ENCODE measurements around the gene STX8.
"Not testable (repeated sequence)": the region's sequence is repeated elsewhere in the genome, so short reads cannot be mapped to it uniquely, and the experiment has no call there.

STX8 gene

DNA sequence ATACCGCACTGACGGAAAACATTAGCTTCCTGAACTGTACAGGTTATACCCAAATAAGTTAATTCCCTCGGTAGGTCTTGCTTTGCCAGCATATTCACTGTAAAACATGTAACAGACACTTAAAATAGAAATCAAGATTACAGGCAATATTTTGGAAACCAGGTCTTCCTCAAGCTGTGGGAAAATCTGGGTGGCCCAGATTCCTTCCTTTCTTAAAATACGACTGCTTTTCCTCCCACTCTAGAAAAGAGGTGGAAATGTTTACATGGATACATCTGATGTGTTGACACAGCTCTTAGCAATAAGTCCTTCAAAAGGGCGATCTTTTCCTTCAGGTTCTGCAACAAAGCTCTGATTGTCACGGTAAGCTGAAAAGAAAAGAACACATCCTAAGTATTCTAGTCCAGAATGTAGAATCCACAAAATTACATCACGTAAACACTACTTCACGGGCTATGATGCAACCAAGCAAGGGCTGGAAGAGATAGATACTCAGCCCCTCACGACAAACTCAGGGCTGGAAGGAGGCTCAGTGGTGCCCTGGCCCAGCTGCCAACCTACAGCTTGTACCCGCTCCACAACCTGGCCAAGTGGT, 18.4 kb downstream of the STX8 start:
- DNase-seq (ENCODE audit: low read depth in 2 of 2) = no peak

DNA sequence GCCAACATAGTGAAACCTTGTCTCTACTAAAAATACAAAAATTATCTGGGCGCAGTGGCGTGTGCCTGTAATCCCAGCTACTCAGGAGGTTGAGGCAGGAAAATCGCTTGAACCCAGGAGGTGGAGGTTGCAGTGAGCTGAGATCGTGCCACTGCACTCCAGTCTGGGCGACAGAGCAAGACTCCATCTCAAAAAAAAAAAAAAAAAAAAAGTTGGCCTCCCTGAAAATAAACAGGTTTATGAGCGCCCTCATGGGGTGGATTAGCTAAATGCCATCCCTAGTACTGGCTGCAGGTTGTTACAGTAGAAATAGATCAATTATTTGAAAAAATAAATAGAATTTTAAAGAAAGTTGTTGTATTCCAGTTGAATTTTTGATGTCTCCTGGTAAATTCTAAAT, 20.9 kb downstream of the STX8 start:
- DNase-seq (ENCODE audit: low read depth in 2 of 2) = not testable (repeated sequence)

DNA sequence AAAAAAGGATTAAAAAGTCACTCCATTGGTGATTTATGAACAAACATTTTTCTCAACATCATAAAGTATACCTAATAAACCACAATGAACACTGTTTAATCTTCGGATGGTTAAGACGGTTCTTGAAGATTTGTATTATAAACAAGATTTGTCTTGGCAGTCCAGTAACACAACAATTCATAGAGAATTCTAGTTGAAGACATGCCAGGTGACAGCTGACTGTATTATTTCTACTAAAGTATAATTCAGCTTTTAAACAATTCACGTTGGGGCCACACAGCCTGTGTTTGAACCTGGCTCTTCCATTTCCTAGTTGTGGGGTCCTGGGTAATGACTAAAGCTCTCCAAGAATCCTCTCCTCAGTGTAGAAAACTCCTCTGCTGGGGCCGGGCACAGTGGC, 22.0 kb downstream of the STX8 start:
- DNase-seq (ENCODE audit: low read depth in 2 of 2) = no peak

DNA sequence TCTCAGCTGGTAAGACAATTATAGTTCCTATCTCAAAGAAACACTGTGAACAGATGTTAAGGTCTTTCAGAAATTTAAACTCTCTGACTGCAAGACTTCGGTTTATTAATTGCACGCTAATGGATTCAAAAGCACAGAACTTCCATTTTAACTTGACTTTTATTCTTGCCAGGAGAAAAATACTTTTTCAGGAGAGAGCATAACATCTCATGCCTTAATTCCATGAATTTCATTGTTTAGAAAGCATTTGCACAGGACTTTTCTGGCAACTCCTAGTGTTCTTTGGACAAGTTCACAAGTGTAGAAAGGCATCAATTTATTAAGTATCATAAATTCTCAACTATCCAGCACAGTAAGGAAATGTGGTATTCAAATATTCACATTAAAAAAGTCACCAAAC, 22.4 kb downstream of the STX8 start:
- no peak for DNase-seq (ENCODE audit: low read depth in 2 of 2)

DNA sequence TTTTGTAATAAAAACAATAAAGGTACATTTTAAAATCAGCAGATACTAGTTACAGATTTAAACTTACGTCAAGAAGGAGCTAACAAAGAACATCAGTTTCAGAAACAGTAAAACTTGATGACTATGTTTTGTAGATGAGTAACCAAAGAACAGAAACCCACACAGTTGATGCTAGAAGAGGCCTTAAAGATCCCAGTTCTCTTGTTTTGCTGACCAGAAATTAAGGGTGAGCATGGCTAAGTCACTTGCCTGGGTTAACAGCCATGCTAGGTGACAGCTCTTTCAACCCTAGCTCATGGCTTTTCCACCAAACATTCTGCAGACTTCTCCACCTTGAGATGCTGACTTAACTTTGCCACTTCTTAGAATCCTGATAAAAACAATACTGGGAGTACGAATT, 26.4 kb downstream of the STX8 start:
- no peak for DNase-seq (ENCODE audit: low read depth in 2 of 2)

DNA sequence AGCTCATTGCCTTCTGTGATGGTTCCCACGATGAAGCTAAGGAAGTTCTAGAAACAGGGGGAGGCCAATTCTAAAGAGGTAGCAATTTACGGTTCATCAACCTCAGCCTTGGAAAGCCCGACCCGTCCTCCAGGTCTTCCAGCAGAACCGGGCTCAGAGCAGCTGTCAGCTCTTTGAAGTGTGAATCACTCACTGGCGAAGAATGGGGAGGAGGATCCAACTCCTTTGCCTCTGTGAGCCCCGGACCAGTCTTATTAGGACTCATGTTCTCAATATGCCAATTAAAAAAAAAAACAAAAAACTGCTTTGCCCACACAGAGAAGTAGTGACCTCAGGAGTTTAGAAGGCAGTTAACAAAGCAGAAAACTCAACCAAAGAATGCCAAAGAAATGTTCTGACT, 31.4 kb downstream of the STX8 start:
- no peak for DNase-seq (ENCODE audit: low read depth in 2 of 2)

DNA sequence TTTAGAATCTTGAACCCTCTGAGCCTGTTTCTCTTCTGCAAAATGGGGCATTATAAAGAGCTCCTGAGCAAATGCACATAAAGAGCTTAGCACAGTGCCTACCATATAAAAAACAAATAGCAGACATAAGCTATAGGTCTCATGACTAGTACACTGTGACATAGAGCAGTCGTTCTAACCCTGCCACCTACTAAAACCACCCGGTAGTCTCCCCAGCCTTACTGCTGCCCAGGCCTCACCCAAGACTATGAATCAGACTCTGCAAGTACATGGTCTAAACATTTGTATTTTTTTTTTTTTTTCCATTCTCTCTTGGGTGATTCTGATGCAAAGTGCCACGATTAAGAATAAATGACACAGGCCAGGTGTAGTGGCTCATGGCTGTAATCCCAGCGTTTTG, 33.9 kb downstream of the STX8 start:
- no peak for DNase-seq (ENCODE audit: low read depth in 2 of 2)

DNA sequence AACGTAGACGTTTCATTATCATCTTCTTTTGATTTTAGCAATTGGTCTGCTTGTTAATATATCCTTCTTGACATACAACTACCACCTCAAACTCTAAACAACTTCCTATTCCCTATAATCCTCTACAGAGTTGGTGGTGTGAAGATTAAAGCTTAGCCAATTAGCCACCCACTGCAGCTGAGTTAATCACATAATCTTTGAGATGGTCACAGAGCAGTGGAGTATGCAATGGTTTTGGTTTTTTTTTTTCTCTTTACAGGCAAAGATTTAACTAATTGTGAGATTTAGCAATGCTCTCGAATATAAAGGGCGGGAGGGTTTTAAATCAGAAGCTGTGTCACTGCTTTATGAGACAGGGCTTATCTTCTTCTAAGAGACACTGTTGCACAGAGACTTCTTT, 37.0 kb downstream of the STX8 start:
- no peak for DNase-seq (ENCODE audit: low read depth in 2 of 2)

DNA sequence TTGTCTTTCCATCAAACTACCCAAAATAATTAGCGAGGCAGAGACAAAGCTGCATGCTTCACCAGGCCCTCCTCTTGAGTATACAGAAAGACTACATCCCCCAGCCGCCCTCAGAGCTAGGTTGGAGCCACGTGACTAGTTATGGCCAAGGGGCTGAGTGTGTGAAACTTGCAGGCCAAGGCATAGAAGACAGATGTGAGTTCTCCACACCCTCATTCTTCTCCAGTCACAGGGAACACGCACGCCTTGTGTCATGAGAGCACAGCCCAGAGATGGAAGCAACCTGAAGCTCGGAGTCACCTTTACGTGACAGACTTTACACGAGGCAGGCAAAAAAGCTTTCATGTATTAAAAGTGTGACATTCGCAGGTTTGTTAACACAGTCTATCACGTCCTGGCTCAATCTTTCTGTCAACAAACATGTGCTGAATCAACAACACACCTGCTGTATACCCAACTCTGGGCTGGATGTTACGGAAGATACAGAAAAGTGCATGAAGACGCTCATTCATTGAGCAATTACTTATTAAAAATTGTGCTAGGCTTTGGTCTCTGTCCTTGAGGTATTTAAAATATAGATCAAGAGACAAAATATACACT, 38.3 kb downstream of the STX8 start:
- DNase-seq (ENCODE audit: low read depth in 2 of 2) = no peak

DNA sequence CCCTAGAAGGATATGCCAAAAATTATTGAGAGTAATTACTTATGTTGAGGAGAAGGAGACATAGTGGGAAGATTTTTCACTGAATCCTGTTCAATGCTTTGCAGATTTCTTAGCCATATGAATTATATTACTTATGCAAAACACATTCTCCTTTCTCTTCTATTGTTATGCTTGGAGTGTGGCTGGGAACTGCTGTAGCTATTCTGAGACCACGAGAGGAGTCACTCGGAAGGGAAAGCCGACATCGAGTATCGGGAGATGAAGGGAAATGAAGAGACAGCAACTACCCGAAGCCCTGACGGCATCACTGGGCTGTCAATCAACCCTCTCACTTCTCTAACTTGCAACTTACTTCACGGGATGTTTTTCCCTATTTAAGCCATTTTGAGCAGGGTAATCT, 39.6 kb downstream of the STX8 start:
- no peak for DNase-seq (ENCODE audit: low read depth in 2 of 2)

DNA sequence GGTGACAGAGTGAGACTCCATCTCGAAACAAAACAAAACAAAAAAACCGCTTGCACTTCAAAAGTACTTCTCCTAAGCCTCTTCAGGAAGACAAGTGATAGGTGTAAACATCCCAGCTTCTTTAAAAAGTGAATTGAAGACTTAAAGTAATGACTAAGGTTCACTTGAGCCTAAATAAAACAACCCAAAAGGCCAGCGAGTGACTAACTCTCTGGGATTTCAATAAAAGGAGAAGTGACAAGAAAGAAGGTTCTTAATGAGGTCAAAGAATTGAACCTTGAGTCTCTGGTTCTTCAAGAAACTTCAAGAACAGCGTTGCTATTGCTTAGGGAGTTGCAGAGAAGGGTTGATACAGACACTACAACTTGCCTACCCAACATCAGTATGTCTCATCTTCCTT, 42.2 kb downstream of the STX8 start:
- DNase-seq (ENCODE audit: low read depth in 2 of 2) = no peak

DNA sequence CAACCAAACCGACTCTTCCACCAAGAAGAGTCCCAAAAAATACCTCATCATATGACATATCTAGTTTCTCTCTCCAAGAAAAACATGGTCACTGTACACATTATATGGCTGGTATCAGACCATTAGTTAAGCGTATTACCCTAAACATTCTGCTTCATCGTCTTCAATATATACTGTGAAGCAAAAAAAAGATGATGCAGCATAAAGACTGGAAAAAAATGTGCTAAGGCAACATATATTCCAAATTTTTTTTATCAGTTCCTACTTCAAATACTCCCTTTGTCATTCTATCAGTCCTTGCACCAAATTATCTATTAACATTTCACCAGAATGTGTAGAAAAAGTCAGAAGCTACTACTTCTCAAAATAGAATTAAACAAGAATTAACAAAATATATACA, 42.9 kb downstream of the STX8 start:
- no peak for DNase-seq (ENCODE audit: low read depth in 2 of 2)

DNA sequence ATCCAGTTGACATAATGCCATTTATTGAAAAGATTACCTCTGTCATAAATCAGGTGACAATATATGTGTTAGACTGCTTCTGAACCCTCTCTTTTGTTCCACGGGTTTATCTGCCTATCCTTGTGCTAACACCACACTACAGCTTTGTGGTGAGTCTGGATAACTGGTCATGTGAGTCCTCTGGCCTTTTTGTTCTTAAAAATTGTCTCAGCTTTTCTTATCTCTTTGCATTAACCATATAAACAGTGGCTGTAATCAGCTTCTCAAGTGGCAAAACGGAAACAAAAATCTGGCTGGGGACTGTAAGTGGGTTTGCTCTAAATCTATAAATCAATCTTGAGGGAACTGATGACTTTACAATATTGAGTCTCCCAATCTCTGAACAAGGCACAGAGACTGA, 44.6 kb downstream of the STX8 start:
- DNase-seq (ENCODE audit: low read depth in 2 of 2) = no peak

DNA sequence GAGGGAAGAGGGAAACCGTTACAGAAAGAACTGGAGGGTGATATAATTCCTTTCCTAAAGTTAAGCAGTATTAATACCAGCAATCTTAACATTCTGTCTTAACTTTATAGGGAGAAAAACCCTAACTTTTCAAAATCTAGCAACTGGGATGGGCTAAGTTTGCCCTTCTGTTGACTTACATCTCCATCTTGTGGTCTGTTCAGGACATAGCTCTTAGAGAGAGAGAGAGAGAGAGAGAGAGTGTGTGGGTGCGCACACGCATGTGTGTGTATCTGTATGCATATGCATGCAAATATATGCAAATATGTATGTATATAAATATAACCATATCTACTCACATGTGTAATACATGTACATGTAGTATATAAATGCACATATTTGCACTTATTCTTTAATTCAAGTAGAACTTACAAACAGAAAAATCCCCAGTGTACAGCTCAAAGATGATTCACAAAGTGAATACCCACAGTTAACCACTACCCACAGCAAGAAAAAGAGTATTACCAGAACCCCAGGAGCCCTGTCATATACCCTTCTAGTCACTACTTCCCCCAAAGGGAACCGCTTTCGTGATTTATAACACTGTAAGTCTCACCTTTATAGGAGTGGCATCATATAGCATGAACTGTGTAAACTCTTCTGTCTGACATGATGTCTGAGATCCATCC, 46.5 kb downstream of the STX8 start:
- DNase-seq (ENCODE audit: low read depth in 2 of 2) = no peak

DNA sequence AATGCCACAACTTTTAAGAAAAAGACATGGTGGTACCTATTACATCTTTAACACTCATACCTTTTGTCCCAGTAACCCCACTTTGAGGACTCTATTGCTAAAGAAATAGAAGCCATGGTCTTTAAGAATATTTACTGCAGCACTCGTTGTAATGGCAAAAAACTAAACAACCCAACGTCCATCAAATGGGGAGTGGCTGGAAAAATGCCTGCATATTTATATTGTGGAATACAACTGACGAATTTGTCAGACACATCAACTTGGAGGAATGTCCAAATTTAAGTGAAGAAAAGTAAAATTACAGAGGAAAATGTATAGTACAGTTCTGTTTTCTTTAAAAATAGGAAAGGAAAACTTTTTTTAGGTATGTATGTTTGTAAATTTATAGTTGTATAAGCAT, 47.8 kb downstream of the STX8 start:
- DNase-seq (ENCODE audit: low read depth in 2 of 2) = no peak

DNA sequence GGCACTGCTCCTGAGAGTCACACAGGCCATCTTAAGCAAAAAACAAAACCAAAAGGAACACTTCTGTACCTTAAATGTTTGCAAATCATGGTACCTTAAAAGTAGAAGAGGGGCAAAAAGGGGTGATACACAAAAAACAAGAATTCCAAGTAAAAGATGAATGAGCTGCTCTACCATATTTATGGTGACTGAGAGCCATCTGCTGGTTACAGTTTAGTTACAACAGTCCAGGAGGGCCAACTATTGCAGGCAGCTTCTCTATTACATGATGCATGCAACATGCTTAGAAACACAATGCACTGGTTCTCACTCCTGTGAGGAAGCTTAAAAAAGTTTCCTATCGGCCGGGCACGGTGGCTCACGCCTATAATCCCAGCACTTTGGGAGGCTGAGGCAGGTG, 53.5 kb downstream of the STX8 start:
- no peak for DNase-seq (ENCODE audit: low read depth in 2 of 2)

DNA sequence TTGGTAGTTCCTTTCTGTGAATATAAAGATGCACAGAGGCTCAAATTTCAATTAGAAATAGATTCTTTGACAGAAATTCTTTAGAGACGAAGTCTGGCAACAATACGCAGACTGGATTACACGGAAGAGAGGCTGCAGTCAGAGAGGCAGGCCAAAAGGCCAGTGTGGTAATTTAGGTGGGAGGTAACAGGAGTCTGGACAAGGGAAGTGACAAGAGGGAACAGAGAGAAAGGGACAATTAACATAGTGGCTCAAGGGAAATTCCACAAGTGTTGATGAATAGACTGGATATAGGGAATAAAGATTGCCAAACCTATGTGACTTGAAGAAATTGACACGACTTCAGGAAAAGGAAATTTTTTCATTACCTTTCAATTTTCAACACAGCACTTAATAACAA, 54.6 kb downstream of the STX8 start:
- DNase-seq (ENCODE audit: low read depth in 2 of 2) = no peak

DNA sequence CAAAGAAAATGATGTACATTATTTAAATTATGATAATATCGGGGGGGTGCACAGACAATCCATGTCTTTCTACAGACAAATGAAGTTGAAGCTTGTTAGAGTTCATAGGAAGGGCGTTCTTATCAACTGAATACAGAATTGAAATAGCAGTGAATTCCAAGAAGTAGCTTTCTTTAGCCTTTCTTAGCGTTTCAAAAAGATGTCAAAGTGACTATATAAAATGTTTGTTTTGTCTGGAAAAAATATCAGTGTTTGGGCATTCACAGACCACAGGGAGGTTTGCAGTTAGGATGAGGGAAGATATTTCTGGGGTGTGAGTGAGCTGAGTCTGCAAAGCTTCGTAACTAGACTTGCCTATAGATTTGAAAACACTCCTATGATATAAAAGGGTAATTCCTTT, 55.0 kb downstream of the STX8 start:
- no peak for DNase-seq (ENCODE audit: low read depth in 2 of 2)

DNA sequence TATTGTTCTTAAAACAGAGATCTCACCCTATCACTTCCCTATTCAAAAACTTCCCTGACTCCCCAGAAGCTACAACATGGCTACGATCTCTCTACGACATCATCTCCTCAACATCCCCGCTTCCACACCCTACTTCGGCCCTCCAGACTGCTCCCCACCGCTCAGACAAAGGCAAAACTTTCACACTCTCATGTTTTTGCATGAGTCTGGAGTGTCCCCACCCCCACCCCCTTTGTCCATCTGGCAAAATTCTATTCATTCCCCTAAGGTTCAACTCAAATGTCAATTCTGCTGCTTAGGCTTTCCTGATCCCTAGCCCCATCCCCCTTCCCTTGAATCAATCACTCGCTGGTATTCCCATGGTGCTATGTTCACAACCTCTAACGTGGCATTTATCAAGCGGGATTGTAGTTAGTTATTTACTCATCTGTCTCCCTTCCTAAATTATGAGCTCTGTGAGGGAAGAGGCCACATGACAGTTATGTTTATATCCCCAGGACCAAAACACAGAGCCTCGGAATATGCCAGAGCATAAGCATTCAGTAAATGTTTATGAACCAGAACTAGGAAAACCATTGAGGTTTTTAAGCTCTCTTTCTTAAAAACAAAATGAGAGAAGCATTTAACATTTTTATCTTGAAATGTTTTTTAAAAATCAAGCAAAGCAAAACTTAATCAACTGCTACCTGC, 55.9 kb downstream of the STX8 start:
- no peak for DNase-seq (ENCODE audit: low read depth in 2 of 2)

DNA sequence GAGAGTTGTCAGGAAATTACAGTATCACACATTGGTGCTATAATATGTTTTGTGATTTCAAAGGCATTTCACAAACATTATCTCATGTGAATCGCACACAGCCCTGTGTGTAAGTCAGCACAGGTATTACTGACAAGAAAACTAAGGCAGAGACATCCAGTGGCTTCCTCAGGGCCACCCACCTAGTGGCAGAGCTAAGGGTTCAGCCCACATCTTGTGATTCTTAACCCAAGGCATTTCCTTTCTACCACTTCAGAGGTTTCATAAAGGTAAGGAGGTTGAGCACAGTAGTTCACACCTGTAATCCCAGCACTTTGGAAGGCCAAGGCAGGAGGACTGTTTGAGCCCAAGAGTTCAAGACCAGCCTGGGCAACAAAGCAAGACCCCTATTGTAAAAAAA, 58.2 kb downstream of the STX8 start:
- no peak for DNase-seq (ENCODE audit: low read depth in 2 of 2)

DNA sequence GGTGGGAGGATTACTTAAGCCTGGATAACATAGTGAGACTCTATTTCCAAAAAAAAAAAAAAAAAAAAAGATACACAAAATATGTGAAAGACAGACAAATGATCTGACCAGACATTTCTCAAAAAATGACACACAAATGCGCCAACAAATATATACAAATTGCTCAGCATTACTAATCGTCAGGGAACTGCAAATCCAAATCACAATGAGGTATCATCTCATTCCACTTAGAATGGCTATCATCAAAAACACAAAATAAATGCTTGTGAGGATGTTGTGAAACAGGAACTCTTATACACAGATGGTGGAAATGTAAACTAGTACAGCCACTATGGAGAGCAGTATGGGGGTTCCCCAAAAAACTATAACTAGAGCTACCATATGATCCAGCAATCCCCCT, 62.4 kb downstream of the STX8 start:
- no peak for DNase-seq (ENCODE audit: low read depth in 2 of 2)

DNA sequence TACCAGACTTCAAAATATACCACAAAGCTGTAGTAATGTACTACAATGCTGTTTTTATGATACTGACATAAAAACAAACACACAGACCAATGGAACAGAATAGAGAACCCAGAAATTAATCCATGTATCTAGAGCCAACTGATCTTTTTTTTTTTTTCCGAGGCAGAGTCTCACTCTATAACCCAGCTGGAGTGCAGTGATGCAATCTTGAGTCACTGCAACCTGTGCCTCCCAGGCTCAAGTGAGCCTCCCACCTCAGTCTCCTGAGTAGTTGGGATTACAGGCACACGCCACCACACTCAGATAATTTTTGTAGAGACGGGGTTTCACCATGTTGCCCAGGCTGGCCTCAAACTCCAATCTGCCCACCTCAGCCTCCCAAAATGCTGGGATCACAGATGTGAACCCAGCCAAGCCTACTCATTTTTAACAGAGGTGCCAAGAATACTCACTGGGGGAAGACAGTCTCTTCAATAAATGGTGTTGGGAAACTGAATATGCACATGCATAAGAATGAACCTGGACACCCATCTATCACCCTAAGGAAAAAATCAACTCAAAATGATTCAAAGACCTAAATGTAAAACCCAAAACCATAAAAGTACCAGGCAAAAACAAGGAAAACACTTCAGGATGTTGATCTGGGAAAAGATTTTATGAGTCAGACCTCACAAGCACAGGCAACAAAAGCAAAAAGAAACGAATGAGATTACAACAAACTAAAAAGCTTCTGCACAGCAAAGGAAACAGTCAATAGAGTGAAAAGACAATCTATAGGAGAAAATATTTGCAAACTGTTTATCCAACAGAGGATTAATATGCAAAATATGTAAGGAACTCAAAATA, 63.1 kb downstream of the STX8 start:
- DNase-seq (ENCODE audit: low read depth in 2 of 2) = no peak

Measured in stimulated activated CD4-positive, alpha-beta T cell treated with anti-CD3 and anti-CD28 coated beads, Interleukin-1b, Interleukin-23, amount 100 ng/mL, for 1 hour (primary cell).